IMR-90 (cell line): ENCODE data around the gene NINJ2. TPM values are rescaled to one million over a fixed set of nuclear protein-coding genes. Genes with fewer than 3 reads are reported as not detected.
A peak's percentile ranks its signal among the peaks of the same experiment; 100 is the strongest.

Experiments used
- ATAC-seq: fragments of 200-7000 bp; cut with Tn5 transposase; 2 replicates; pipeline ENCODE4 v1.9.1; 2020; ENCODE audit warnings: low read depth, mild to moderate bottlenecking, moderate library complexity
- BruUV-seq: library from RNA; stranded (reverse); fragments of 400-500 nt; replicated peaks from 2 replicates; lab custom pipeline; 2021; lab: Mats Ljungman, UMichigan
- CTCF ChIA-PET: fragments of 300-600 bp; formaldehyde crosslinking; extraction: SDS; loops from one replicate; lab custom pipeline; 2021; ENCODE audit warnings: antibody characterized with exemption; lab: Yijun Ruan, JAX
- POLR2A ChIA-PET: fragments of 300-600 bp; sonication (Branson Sonifier 250); formaldehyde crosslinking; loops from one replicate; lab custom pipeline; 2022; ENCODE audit warnings: antibody characterized with exemption; ENCODE audit not compliant: unreplicated experiment; lab: Charles Lee
- DNase-seq: peaks from one replicate; pipeline ENCODE4 v3.0.0; 2013
- H2AFZ ChIP-seq: replicated peaks from 2 replicates; pipeline ENCODE3; 2013; ENCODE audit warnings: low read length, mild to moderate bottlenecking; ENCODE audit not compliant: poor library complexity
- H2AK5ac ChIP-seq: 2 replicates; pipeline ENCODE4 v1.6.1; 2013; ENCODE audit warnings: low read depth, low read length, inconsistent platforms
- H2AK9ac ChIP-seq: replicated peaks from 2 replicates; pipeline ENCODE3; 2013; ENCODE audit warnings: mild to moderate bottlenecking, low read depth, low read length, moderate library complexity; ENCODE audit not compliant: poor library complexity
- H2BK120ac ChIP-seq: 2 replicates; pipeline ENCODE4 v1.6.1; 2013; ENCODE audit warnings: low read depth, low read length, inconsistent platforms
- H2BK15ac ChIP-seq: 3 replicates; pipeline ENCODE4 v1.6.1; 2013; ENCODE audit warnings: low read depth, low read length, inconsistent platforms
- H2BK20ac ChIP-seq: 2 replicates; pipeline ENCODE4 v1.6.1; 2013; ENCODE audit warnings: low read depth, mild to moderate bottlenecking, inconsistent platforms, low read length, moderate library complexity
- H2BK5ac ChIP-seq: 2 replicates; pipeline ENCODE4 v1.6.1; 2013; ENCODE audit warnings: mild to moderate bottlenecking, low read depth, low read length, inconsistent platforms; ENCODE audit not compliant: poor library complexity, severe bottlenecking
- H3K14ac ChIP-seq: replicated peaks from 2 replicates; pipeline ENCODE4 v1.6.1; 2013; ENCODE audit warnings: low read depth, low read length, inconsistent platforms
- H3K18ac ChIP-seq: 2 replicates; pipeline ENCODE4 v1.6.1; 2013; ENCODE audit warnings: low read depth, low read length, control low read depth
- H3K23ac ChIP-seq: 2 replicates; pipeline ENCODE4 v1.6.1; 2013; ENCODE audit warnings: low read depth, low read length, inconsistent platforms
- H3K27ac ChIP-seq: 2 replicates; pipeline ENCODE4 v1.5.1; 2013; ENCODE audit warnings: mild to moderate bottlenecking, control low read depth, low read length; ENCODE audit not compliant: insufficient read depth
- H3K27me3 ChIP-seq: 2 replicates; pipeline ENCODE4 v1.6.1; 2013; ENCODE audit warnings: low read length; ENCODE audit not compliant: control insufficient read depth, insufficient read depth
- H3K36me3 ChIP-seq: 2 replicates; pipeline ENCODE4 v1.6.1; 2013; ENCODE audit warnings: low read length, mixed read lengths; ENCODE audit not compliant: control insufficient read depth, insufficient read depth
- H3K4ac ChIP-seq: 2 replicates; pipeline ENCODE4 v1.6.1; 2013; ENCODE audit warnings: low read depth, low read length, inconsistent platforms
- H3K4me1 ChIP-seq: 2 replicates; pipeline ENCODE4 v1.6.1; 2013; ENCODE audit warnings: low read length, mixed read lengths; ENCODE audit not compliant: control insufficient read depth, insufficient read depth
- H3K4me2 ChIP-seq: 2 replicates; pipeline ENCODE4 v1.6.1; 2013; ENCODE audit warnings: low read depth, mild to moderate bottlenecking, control low read depth, low read length, moderate library complexity
- H3K4me3 ChIP-seq: 2 replicates; pipeline ENCODE4 v1.5.1; 2013; ENCODE audit warnings: low read depth, mild to moderate bottlenecking, control low read depth, low read length, moderate library complexity; ENCODE audit not compliant: insufficient read depth
- H3K56ac ChIP-seq: 2 replicates; pipeline ENCODE4 v1.6.1; 2013; ENCODE audit warnings: low read length, inconsistent platforms; ENCODE audit not compliant: insufficient read depth; ENCODE audit errors: extremely low read depth
- H3K79me1 ChIP-seq, 2 experiments: 2 replicates each; pipeline ENCODE4 v1.6.1; 2013; ENCODE audit warnings: low read length in 2 of 2, inconsistent platforms in 1 of 2, low read depth in 1 of 2
- H3K9ac ChIP-seq: 2 replicates; pipeline ENCODE4 v1.6.1; 2013; ENCODE audit warnings: low read depth, low read length, control low read depth
- H3K9me1 ChIP-seq: 2 replicates; pipeline ENCODE4 v1.6.1; 2013; ENCODE audit warnings: low read length, inconsistent platforms; ENCODE audit not compliant: insufficient read depth
- H3K9me3 ChIP-seq: 2 replicates; pipeline ENCODE4 v1.6.1; 2013; ENCODE audit warnings: low read length; ENCODE audit not compliant: control insufficient read depth, insufficient read depth
- H4K20me1 ChIP-seq: 2 replicates; pipeline ENCODE4 v1.6.1; 2013; ENCODE audit warnings: low read length, inconsistent platforms; ENCODE audit not compliant: insufficient read depth
- H4K5ac ChIP-seq: 2 replicates; pipeline ENCODE4 v1.6.1; 2013; ENCODE audit warnings: mild to moderate bottlenecking, low read depth, low read length, control low read depth
- H4K8ac ChIP-seq, 2 experiments: 2 replicates each; pipeline ENCODE4 v1.6.1; 2013; ENCODE audit warnings: low read depth in 2 of 2, low read length in 2 of 2, control low read depth in 1 of 2, inconsistent platforms in 1 of 2
- H4K91ac ChIP-seq: 2 replicates; pipeline ENCODE4 v1.6.1; 2013; ENCODE audit warnings: low read depth, low read length, inconsistent platforms; ENCODE audit not compliant: insufficient read depth
- WGBS, 2 experiments: methylation state at CpG; one replicate each; pipeline versions ENCODE4 v1.1.5 to v1.1.7; 2013; ENCODE audit warnings: missing lambda C conversion rate in 2 of 2; ENCODE audit not compliant: insufficient read length in 1 of 2; ENCODE audit errors: extremely low coverage in 2 of 2; 5-methylcytosine and 5-hydroxymethylcytosine counted together
- dilution Hi-C: fragments of 300-500 bp; cut with HindIII; formaldehyde crosslinking; loops from one replicate; pipeline ENCODE4 v1.14.3; 2018; ENCODE audit warnings: low sequenced_read_pairs; ENCODE audit not compliant: unreplicated experiment
- in situ Hi-C: fragments of 300-500 bp; cut with MboI; formaldehyde crosslinking; loops from 3 replicates; pipeline ENCODE4 v1.14.3; 2019; ENCODE audit warnings: low sequenced_read_pairs, inconsistent platforms, mixed read lengths
- intact Hi-C: fragments of 100-400 bp; cut with micrococcal nuclease; formaldehyde crosslinking; loops from 2 replicates; pipeline ENCODE4 v1.10.0; 2022
- polyA plus RNA-seq, 3 experiments: library from polyadenylated mRNA; depleted of rRNA; stranded (reverse); fragments of >200 nt; gene quantifications; 2 replicates each; pipeline ENCODE4 v1.2.3, GENCODE V29; 2012; ENCODE audit warnings: low replicate concordance in 1 of 3
- total RNA-seq: library from RNA; depleted of rRNA; stranded (reverse); fragments of >200 nt; gene quantifications from 2 replicates; pipeline ENCODE4 v1.2.3, GENCODE V29; 2012
- TF ChIP-seq, protein P1 (sequence below): conservative IDR thresholded peaks from 2 replicates; pipeline ENCODE4 v1.5.1; 2012; ENCODE audit warnings: mild to moderate bottlenecking, low read depth, low read length, improper control_type of control experiment

NINJ2 gene
- total and polyA plus RNA-seq, 2 of the 4 experiments (the other 2 are of a cell fraction) = not detected

DNA sequence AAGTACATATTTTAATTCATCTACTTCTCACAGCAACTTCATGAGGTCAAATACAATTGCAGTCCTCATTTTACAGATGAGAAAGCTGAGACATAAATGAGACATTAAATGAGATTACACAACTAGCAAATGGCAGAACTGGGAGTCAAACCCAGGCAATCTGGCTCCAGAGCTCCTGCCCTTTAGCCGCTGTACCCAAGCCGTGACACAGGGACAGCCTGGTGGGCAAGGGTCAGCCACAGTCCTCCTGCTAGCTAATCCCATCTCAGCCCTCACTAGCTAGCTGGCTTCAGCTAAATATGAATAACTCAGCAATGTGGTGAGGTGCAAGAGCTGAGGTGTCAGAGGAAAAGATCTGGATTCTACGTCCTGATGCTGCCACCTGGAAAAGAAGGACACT lies 54.8 kb downstream of the NINJ2 start:
- CTCF ChIA-PET = interaction anchor here (1.5 kb wide), 1 partner anchor 32 kb away, joined by 4 read pairs; no protein-coding TSS in a partner anchor
- in situ Hi-C loops = no loop called here
- H3K27me3 ChIP-seq = peaks cover 22% of the 10 kb centered on the region

More for the DNA sequence above, 54.8 kb downstream of the NINJ2 start:
- no peak overlapping the region for H2BK20ac ChIP-seq
- H3K9ac ChIP-seq = no peak overlapping the region
- no peak overlapping the region for H4K91ac ChIP-seq
- no peak overlapping the region for H2BK120ac ChIP-seq
- intact Hi-C loops (no loop called here), dilution Hi-C loops (no loop called here)
- no TSS peak for BruUV-seq
- peaks cover 4% of the 10 kb centered on the region for H3K4me1 ChIP-seq
- POLR2A ChIA-PET = no interaction called here
- no peak overlapping the region for H3K14ac ChIP-seq
- no peak overlapping the region for H2BK5ac ChIP-seq
- H3K56ac ChIP-seq = no peak overlapping the region
- ATAC-seq = no peak
- TF ChIP-seq, protein P1, sequence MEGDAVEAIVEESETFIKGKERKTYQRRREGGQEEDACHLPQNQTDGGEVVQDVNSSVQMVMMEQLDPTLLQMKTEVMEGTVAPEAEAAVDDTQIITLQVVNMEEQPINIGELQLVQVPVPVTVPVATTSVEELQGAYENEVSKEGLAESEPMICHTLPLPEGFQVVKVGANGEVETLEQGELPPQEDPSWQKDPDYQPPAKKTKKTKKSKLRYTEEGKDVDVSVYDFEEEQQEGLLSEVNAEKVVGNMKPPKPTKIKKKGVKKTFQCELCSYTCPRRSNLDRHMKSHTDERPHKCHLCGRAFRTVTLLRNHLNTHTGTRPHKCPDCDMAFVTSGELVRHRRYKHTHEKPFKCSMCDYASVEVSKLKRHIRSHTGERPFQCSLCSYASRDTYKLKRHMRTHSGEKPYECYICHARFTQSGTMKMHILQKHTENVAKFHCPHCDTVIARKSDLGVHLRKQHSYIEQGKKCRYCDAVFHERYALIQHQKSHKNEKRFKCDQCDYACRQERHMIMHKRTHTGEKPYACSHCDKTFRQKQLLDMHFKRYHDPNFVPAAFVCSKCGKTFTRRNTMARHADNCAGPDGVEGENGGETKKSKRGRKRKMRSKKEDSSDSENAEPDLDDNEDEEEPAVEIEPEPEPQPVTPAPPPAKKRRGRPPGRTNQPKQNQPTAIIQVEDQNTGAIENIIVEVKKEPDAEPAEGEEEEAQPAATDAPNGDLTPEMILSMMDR = no peak
- no peak overlapping the region for H2AFZ ChIP-seq
- H3K27ac ChIP-seq = no peak overlapping the region
- no peak overlapping the region for H3K4me3 ChIP-seq
- H2AK9ac ChIP-seq = no peak overlapping the region
- 90% methylated on average over 2 of the region's 3 CpGs; no CpG with 5 or more reads in 1 of the 2 experiments for WGBS, 2 experiments
- no peak overlapping the region for H3K4me2 ChIP-seq
- H4K5ac ChIP-seq = no peak overlapping the region
- no peaks in the 10 kb centered on the region for H4K20me1 ChIP-seq
- H4K8ac ChIP-seq = no peak overlapping the region
- no peak overlapping the region for H3K23ac ChIP-seq
- H2AK5ac ChIP-seq = peak overlapping the region; percentile 1; the same call in 1 of the 2 replicates
- no peaks in the 10 kb centered on the region for H3K9me3 ChIP-seq
- H3K4ac ChIP-seq = no peak overlapping the region
- peaks cover 6% of the 10 kb centered on the region for H3K9me1 ChIP-seq
- H3K18ac ChIP-seq = no peak overlapping the region
- no peaks in the 10 kb centered on the region for H3K36me3 ChIP-seq
- no peak for DNase-seq
- H2BK15ac ChIP-seq = no peak overlapping the region
- no peaks in the 10 kb centered on the region for H3K79me1 ChIP-seq
